ENCODE results near the gene GLIPR2.
A peak's percentile ranks its signal among the peaks of the same experiment; 100 is the strongest.
"Not testable (repeated sequence)": the region's sequence is repeated elsewhere in the genome, so short reads cannot be mapped to it uniquely, and the experiment has no call there.

The GLIPR2 gene

GRCh38 chr9:36136272-36136893 is at the start of gene GLIPR2:
TSS of gene GLIPR2 (plus strand) at chr9:36136733. CDS start at chr9:36136779, 46 bp downstream.
- DNase-seq = peak; percentile 35 to 69

- DNase-seq = not testable (repeated sequence)
Measured at GRCh38 chr9:36087054-36087453, 49.5 kb upstream of the GLIPR2 start.

GRCh38 chr9:36088020-36088419 is 48.5 kb upstream of the GLIPR2 start:
- DNase-seq = no peak

GRCh38 chr9:36091026-36091953 is 45.2 kb upstream of the GLIPR2 start:
- DNase-seq = no peak

GRCh38 chr9:36092014-36092413 is 44.5 kb upstream of the GLIPR2 start:
- no peak for DNase-seq

- DNase-seq = no peak
Measured at GRCh38 chr9:36092509-36093215, 43.9 kb upstream of the GLIPR2 start.

- no peak for DNase-seq
Measured at GRCh38 chr9:36093384-36093783, 43.1 kb upstream of the GLIPR2 start.

GRCh38 chr9:36099718-36100117 is 36.8 kb upstream of the GLIPR2 start:
- DNase-seq = no peak

GRCh38 chr9:36100532-36100931 is 36.0 kb upstream of the GLIPR2 start:
- DNase-seq = no peak

- no peak for DNase-seq
Measured at GRCh38 chr9:36101916-36102741, 34.4 kb upstream of the GLIPR2 start.

- peak; percentile 59 to 75 for DNase-seq
Measured at GRCh38 chr9:36102742-36103495, 33.6 kb upstream of the GLIPR2 start.

- no peak for DNase-seq
Measured at GRCh38 chr9:36109071-36109470, 27.5 kb upstream of the GLIPR2 start.

- no peak for DNase-seq
Measured at GRCh38 chr9:36110434-36110833, 26.1 kb upstream of the GLIPR2 start.

- no peak for DNase-seq
Measured at GRCh38 chr9:36112516-36112915, 24.0 kb upstream of the GLIPR2 start.

- DNase-seq = no peak
Measured at GRCh38 chr9:36113999-36114398, 22.5 kb upstream of the GLIPR2 start.

- DNase-seq = no peak
Measured at GRCh38 chr9:36116593-36116992, 19.9 kb upstream of the GLIPR2 start.

- DNase-seq = no peak
Measured at GRCh38 chr9:36118201-36118600, 18.3 kb upstream of the GLIPR2 start.

- DNase-seq = no peak
Measured at GRCh38 chr9:36118706-36119105, 17.8 kb upstream of the GLIPR2 start.

- no peak for DNase-seq
Measured at GRCh38 chr9:36119476-36119875, 17.1 kb upstream of the GLIPR2 start.

- DNase-seq = no peak
Measured at GRCh38 chr9:36120705-36121104, 15.8 kb upstream of the GLIPR2 start.

GRCh38 chr9:36121971-36122370 is 14.6 kb upstream of the GLIPR2 start:
- no peak for DNase-seq

GRCh38 chr9:36123515-36123914 is 13.0 kb upstream of the GLIPR2 start:
- DNase-seq = no peak
